Measurements from ENCODE around the gene KCNMA1.

Gene KCNMA1

GRCh38 chr10:77636282-77636966 is 1.2 kb downstream of the KCNMA1 start:
- in situ Hi-C loops (cut with MboI; ENCODE audit: low sequenced_read_pairs): loop anchor here (25.0 kb wide), 1 partner anchor 249 kb away; no protein-coding TSS in a partner anchor

- in situ Hi-C loops (cut with MboI; ENCODE audit: low sequenced_read_pairs): loop anchor here (25.0 kb wide), 1 partner anchor 248 kb away; no protein-coding TSS in a partner anchor
Measured at GRCh38 chr10:77635402-77636227, 2.0 kb downstream of the KCNMA1 start.

- in situ Hi-C loops (cut with MboI; ENCODE audit: low sequenced_read_pairs): loop anchor here (25.0 kb wide), 1 partner anchor 248 kb away; no protein-coding TSS in a partner anchor
Measured at GRCh38 chr10:77634939-77635338, 2.7 kb downstream of the KCNMA1 start.

GRCh38 chr10:77633376-77633775 is 4.2 kb downstream of the KCNMA1 start:
- in situ Hi-C loops (cut with MboI; ENCODE audit: low sequenced_read_pairs): loop anchor here (25.0 kb wide), 1 partner anchor 246 kb away; no protein-coding TSS in a partner anchor

- in situ Hi-C loops (cut with MboI; ENCODE audit: low sequenced_read_pairs): loop anchor here (25.0 kb wide), 1 partner anchor 244 kb away; no protein-coding TSS in a partner anchor
Measured at GRCh38 chr10:77631241-77631640, 6.4 kb downstream of the KCNMA1 start.

- in situ Hi-C loops (cut with MboI; ENCODE audit: low sequenced_read_pairs): loop anchor here (25.0 kb wide), 1 partner anchor 243 kb away; no protein-coding TSS in a partner anchor
Measured at GRCh38 chr10:77630507-77630848, 7.1 kb downstream of the KCNMA1 start.

GRCh38 chr10:77629775-77630506 is 7.7 kb downstream of the KCNMA1 start:
- in situ Hi-C loops (cut with MboI; ENCODE audit: low sequenced_read_pairs): loop anchor here (25.0 kb wide), 1 partner anchor 243 kb away; no protein-coding TSS in a partner anchor

- in situ Hi-C loops (cut with MboI; ENCODE audit: low sequenced_read_pairs): loop anchor here (25.0 kb wide), 1 partner anchor 242 kb away; no protein-coding TSS in a partner anchor
Measured at GRCh38 chr10:77628906-77629730, 8.5 kb downstream of the KCNMA1 start.

- in situ Hi-C loops (cut with MboI; ENCODE audit: low sequenced_read_pairs): loop anchor here (25.0 kb wide), 1 partner anchor 239 kb away; no protein-coding TSS in a partner anchor
Measured at GRCh38 chr10:77626266-77626935, 11.2 kb downstream of the KCNMA1 start.

- in situ Hi-C loops (cut with MboI; ENCODE audit: low sequenced_read_pairs): loop anchor here (25.0 kb wide), 1 partner anchor 238 kb away; no protein-coding TSS in a partner anchor
Measured at GRCh38 chr10:77625379-77625778, 12.2 kb downstream of the KCNMA1 start.

- in situ Hi-C loops (cut with MboI; ENCODE audit: low sequenced_read_pairs): no loop called here
Measured at GRCh38 chr10:77622889-77623291, 14.7 kb downstream of the KCNMA1 start.

GRCh38 chr10:77620731-77621130 is 16.9 kb downstream of the KCNMA1 start:
- in situ Hi-C loops (cut with MboI; ENCODE audit: low sequenced_read_pairs): no loop called here

GRCh38 chr10:77619964-77620703 is 17.5 kb downstream of the KCNMA1 start:
- in situ Hi-C loops (cut with MboI; ENCODE audit: low sequenced_read_pairs): no loop called here

GRCh38 chr10:77618117-77618516 is 19.5 kb downstream of the KCNMA1 start:
- in situ Hi-C loops (cut with MboI; ENCODE audit: low sequenced_read_pairs): no loop called here

- in situ Hi-C loops (cut with MboI; ENCODE audit: low sequenced_read_pairs): no loop called here
Measured at GRCh38 chr10:77616766-77617165, 20.8 kb downstream of the KCNMA1 start.

- in situ Hi-C loops (cut with MboI; ENCODE audit: low sequenced_read_pairs): no loop called here
Measured at GRCh38 chr10:77614778-77615625, 22.6 kb downstream of the KCNMA1 start.

- in situ Hi-C loops (cut with MboI; ENCODE audit: low sequenced_read_pairs): no loop called here
Measured at GRCh38 chr10:77613476-77614130, 24.0 kb downstream of the KCNMA1 start.

All from HL-60/S4 treated with retinoic acid at 250 ng/mL for 4 days and 3 days (cell line).